K562 (cell line): Measurements from ENCODE around the gene CBFA2T3. TPM values are rescaled to one million over a fixed set of nuclear protein-coding genes. Genes with fewer than 3 reads are reported as not detected.
A peak's percentile ranks its signal among the peaks of the same experiment; 100 is the strongest.

Source experiments
- HDAC3 ChIP-seq: fragments of 450-650 bp; IDR thresholded peaks from 2 replicates; pipeline ENCODE4 v1.6.1; 2018; ENCODE audit warnings: borderline replicate concordance, mild to moderate bottlenecking, moderate library complexity; ENCODE audit not compliant: partially characterized antibody
- HSF4 ChIP-seq: fragments of 250-450 bp; sonication (Bioruptor Pico); IDR thresholded peaks from 2 replicates; pipeline ENCODE4 v2.1.2; 2022; ENCODE audit warnings: mild to moderate bottlenecking, moderate library complexity, borderline replicate concordance
- MTF1 ChIP-seq: fragments of 250-450 bp; sonication (Bioruptor Pico); IDR thresholded peaks from 2 replicates; pipeline ENCODE4 v1.9.0; 2021; ENCODE audit warnings: moderate library complexity, mild to moderate bottlenecking, inconsistent platforms, borderline replicate concordance
- MYC ChIP-seq, 2 experiments: fragments of 250-450 bp in 1 of 2; sonication (Bioruptor Pico) in 1 of 2; IDR thresholded peaks; 2 replicates each; pipeline versions ENCODE4 v1.5.1 to v1.6.1; 2012 to 2021; ENCODE audit warnings: low read depth in 2 of 2, borderline replicate concordance in 1 of 2, improper control_type of control experiment in 1 of 2, low read length in 1 of 2, mild to moderate bottlenecking in 1 of 2, moderate library complexity in 1 of 2
- NFATC3 ChIP-seq: fragments of 450-650 bp; IDR thresholded peaks from 2 replicates; pipeline ENCODE4 v1.6.1; 2017; ENCODE audit warnings: mild to moderate bottlenecking
- RAD21 ChIP-seq, 2 experiments: fragments of 250-450 bp in 1 of 2; fragments of 450-650 bp in 1 of 2; sonication (Bioruptor Pico) in 1 of 2; formaldehyde crosslinking in 1 of 2; IDR thresholded peaks in 1 of 2; conservative IDR thresholded peaks in 1 of 2; 2 replicates each; pipeline versions ENCODE4 v1.4.0 to v1.8.0; 2020 to 2022; ENCODE audit warnings: mild to moderate bottlenecking in 2 of 2, moderate library complexity in 1 of 2
- SAFB2 ChIP-seq: fragments of 200-400 bp; formaldehyde crosslinking; IDR thresholded peaks from 2 replicates; pipeline ENCODE4 v1.6.1; 2018; ENCODE audit warnings: borderline replicate concordance, low read length, low read depth, moderate library complexity; ENCODE audit not compliant: severe bottlenecking
- TAF9B ChIP-seq: fragments of 450-650 bp; IDR thresholded peaks from 2 replicates; pipeline ENCODE4 v1.6.1; 2018; ENCODE audit warnings: mild to moderate bottlenecking; ENCODE audit not compliant: partially characterized antibody
- ZKSCAN3 ChIP-seq: fragments of 250-450 bp; sonication (Bioruptor Pico); IDR thresholded peaks from 2 replicates; pipeline ENCODE4 v1.4.0; 2020
- ZNF311 ChIP-seq: fragments of 250-450 bp; sonication (Bioruptor Pico); IDR thresholded peaks from 2 replicates; pipeline ENCODE4 v1.4.0; 2020; ENCODE audit warnings: mild to moderate bottlenecking, moderate library complexity
- polyA plus RNA-seq, 8 experiments: library from polyadenylated mRNA; depleted of rRNA in 4 of 8; stranded (reverse) in 5 of 8; unstranded in 3 of 8; fragments of >200 nt; fragmentation: Nextera tagmentation in 2 of 8; fragmentation: Illumina TruSeq in 1 of 8; extraction: Ambion mirVana in 2 of 8; extraction: Trizol in 1 of 8; gene quantifications; 2 replicates each; pipeline versions ENCODE4 v1.2.1 to v1.2.3, GENCODE V29; 2011 to 2014; ENCODE audit warnings: inconsistent platforms in 1 of 8, missing spikeins in 1 of 8
- total RNA-seq, 7 experiments: library from RNA; depleted of rRNA in 6 of 7; stranded (reverse); fragments of >200 nt in 6 of 7; fragmentation: Illumina TruSeq in 2 of 7; extraction: Trizol in 2 of 7; gene quantifications; 2 replicates each; pipeline versions ENCODE4 v1.2.1 to v1.2.3, GENCODE V29; 2011 to 2021; ENCODE audit warnings: low replicate concordance in 1 of 7
- TF ChIP-seq, protein P1 (sequence below): fragments of 250-450 bp; sonication (Bioruptor Pico); IDR thresholded peaks from 2 replicates; pipeline ENCODE4 v1.4.0; 2020; ENCODE audit warnings: mild to moderate bottlenecking, moderate library complexity
- TF ChIP-seq, protein P2 (sequence below): fragments of 450-650 bp; IDR thresholded peaks from 2 replicates; pipeline ENCODE4 v1.6.1; 2017; ENCODE audit warnings: antibody characterized with exemption
- TF ChIP-seq, protein P3 (sequence below), 2 experiments: fragments of 450-650 bp; IDR thresholded peaks; 2 replicates each; pipeline ENCODE4 v1.6.1; 2016
- TF ChIP-seq, protein P4 (sequence below): sonication (generic); formaldehyde crosslinking; IDR thresholded peaks from 2 replicates; pipeline ENCODE4 v1.8.1; 2023; ENCODE audit warnings: missing genetic modification reagents, mild to moderate bottlenecking, borderline replicate concordance

Gene CBFA2T3
- total and polyA plus RNA-seq, 9 of the 15 experiments (the other 6 are each of a cell fraction or from before 2014, with no cell fraction given): 2.3 to 145 (median 6.7) TPM

DNA sequence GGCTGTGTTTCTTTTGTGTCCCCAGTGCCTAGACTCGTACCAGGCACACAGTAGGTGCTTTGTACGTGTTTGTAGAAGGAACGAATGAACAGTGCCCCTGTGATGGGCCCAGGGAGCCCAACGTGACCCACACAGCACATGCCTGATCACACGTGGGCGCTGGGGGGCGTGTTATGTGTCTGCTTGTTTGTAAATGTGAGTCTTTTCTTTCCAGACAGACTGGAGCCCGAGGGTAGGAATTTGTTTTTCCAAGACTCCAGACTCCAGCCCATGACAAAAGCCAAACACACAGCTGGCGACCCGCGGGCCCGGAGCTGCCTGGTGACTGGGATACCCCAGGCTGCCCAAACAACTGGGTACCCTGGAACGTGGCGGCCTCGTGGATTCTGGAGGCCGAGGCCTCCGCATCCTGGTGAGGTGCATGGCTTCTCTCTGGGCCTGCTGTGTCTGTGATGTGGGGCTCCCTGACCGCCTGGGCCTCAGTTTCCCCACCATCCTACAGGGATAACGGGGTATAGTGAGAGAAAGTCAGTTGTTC lies 14.9 kb upstream of the CBFA2T3 start (continued):
- TF ChIP-seq, protein P1, sequence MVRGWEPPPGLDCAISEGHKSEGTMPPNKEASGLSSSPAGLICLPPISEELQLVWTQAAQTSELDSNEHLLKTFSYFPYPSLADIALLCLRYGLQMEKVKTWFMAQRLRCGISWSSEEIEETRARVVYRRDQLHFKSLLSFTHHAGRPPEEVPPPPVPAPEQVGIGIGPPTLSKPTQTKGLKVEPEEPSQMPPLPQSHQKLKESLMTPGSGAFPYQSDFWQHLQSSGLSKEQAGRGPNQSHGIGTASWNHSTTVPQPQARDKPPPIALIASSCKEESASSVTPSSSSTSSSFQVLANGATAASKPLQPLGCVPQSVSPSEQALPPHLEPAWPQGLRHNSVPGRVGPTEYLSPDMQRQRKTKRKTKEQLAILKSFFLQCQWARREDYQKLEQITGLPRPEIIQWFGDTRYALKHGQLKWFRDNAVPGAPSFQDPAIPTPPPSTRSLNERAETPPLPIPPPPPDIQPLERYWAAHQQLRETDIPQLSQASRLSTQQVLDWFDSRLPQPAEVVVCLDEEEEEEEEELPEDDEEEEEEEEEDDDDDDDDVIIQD: peak; percentile 56; the same call in 1 of the 2 replicates
- TF ChIP-seq SAFB2 (no peak), ZKSCAN3 (CRISPR knock-in tag) (0 out of 2 replicates have a peak, but pooled peaks have one; percentile 27), NFATC3 (no peak), HDAC3 (no peak), HSF4 (CRISPR knock-in tag) (peak; percentile 6; the same call in 1 of the 2 replicates), ZNF311 (peak; percentile 81), MYC (IDR thresholded peaks at IDR 0.05; ENCODE audit: low read depth, low read length) (peak; percentile 73), MYC (CRISPR knock-in tag; IDR thresholded peaks at IDR 0.05; ENCODE audit: borderline replicate concordance, low read depth) (peak; percentile 63; the same call in 1 of the 2 replicates), MTF1 (CRISPR knock-in tag) (0 out of 2 replicates have a peak, but pooled peaks have one; percentile 43), TAF9B (no peak), RAD21 (CRISPR knock-in tag; conservative IDR thresholded peaks at IDR 0.05 in 1 of 2, IDR thresholded peaks at IDR 0.05 in 1 of 2) (peak in 1 of 2 experiments; percentile 27; a peak in 3 of 4 replicates)
- TF ChIP-seq, protein P2, sequence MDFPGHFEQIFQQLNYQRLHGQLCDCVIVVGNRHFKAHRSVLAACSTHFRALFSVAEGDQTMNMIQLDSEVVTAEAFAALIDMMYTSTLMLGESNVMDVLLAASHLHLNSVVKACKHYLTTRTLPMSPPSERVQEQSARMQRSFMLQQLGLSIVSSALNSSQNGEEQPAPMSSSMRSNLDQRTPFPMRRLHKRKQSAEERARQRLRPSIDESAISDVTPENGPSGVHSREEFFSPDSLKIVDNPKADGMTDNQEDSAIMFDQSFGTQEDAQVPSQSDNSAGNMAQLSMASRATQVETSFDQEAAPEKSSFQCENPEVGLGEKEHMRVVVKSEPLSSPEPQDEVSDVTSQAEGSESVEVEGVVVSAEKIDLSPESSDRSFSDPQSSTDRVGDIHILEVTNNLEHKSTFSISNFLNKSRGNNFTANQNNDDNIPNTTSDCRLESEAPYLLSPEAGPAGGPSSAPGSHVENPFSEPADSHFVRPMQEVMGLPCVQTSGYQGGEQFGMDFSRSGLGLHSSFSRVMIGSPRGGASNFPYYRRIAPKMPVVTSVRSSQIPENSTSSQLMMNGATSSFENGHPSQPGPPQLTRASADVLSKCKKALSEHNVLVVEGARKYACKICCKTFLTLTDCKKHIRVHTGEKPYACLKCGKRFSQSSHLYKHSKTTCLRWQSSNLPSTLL: 0 out of 2 replicates have a peak, but pooled peaks have one; percentile 36
- TF ChIP-seq, protein P3, sequence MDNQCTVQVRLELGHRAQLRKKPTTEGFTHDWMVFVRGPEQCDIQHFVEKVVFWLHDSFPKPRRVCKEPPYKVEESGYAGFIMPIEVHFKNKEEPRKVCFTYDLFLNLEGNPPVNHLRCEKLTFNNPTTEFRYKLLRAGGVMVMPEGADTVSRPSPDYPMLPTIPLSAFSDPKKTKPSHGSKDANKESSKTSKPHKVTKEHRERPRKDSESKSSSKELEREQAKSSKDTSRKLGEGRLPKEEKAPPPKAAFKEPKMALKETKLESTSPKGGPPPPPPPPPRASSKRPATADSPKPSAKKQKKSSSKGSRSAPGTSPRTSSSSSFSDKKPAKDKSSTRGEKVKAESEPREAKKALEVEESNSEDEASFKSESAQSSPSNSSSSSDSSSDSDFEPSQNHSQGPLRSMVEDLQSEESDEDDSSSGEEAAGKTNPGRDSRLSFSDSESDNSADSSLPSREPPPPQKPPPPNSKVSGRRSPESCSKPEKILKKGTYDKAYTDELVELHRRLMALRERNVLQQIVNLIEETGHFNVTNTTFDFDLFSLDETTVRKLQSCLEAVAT (IDR thresholded peaks at IDR 0.05): 0 out of 4 replicates have a peak, but pooled peaks of 1 of the 2 experiments have one; percentile 10
- TF ChIP-seq, protein P4, sequence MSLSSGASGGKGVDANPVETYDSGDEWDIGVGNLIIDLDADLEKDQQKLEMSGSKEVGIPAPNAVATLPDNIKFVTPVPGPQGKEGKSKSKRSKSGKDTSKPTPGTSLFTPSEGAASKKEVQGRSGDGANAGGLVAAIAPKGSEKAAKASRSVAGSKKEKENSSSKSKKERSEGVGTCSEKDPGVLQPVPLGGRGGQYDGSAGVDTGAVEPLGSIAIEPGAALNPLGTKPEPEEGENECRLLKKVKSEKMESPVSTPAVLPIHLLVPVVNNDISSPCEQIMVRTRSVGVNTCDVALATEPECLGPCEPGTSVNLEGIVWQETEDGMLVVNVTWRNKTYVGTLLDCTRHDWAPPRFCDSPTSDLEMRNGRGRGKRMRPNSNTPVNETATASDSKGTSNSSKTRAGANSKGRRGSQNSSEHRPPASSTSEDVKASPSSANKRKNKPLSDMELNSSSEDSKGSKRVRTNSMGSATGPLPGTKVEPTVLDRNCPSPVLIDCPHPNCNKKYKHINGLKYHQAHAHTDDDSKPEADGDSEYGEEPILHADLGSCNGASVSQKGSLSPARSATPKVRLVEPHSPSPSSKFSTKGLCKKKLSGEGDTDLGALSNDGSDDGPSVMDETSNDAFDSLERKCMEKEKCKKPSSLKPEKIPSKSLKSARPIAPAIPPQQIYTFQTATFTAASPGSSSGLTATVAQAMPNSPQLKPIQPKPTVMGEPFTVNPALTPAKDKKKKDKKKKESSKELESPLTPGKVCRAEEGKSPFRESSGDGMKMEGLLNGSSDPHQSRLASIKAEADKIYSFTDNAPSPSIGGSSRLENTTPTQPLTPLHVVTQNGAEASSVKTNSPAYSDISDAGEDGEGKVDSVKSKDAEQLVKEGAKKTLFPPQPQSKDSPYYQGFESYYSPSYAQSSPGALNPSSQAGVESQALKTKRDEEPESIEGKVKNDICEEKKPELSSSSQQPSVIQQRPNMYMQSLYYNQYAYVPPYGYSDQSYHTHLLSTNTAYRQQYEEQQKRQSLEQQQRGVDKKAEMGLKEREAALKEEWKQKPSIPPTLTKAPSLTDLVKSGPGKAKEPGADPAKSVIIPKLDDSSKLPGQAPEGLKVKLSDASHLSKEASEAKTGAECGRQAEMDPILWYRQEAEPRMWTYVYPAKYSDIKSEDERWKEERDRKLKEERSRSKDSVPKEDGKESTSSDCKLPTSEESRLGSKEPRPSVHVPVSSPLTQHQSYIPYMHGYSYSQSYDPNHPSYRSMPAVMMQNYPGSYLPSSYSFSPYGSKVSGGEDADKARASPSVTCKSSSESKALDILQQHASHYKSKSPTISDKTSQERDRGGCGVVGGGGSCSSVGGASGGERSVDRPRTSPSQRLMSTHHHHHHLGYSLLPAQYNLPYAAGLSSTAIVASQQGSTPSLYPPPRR (CRISPR knock-in tag): no peak
